Adrenal gland (tissue), 12 donors: ENCODE data around the gene ARHGEF37. TPM values are rescaled to one million over a fixed set of nuclear protein-coding genes. Genes with fewer than 3 reads are reported as not detected.

Experiments used
- DNase-seq, 7 donors: peaks; one replicate each; pipeline ENCODE4 v3.0.0-alpha.2; 2019 to 2020
- H3K27ac ChIP-seq, 5 donors: fragments of 200-600 bp; sonication (generic) in 4 of 5; 1 replicate in 3 of 5; 2 replicates in 2 of 5; pipeline versions ENCODE4 v1.5.1 to v1.8.0; 2016 to 2020; ENCODE audit warnings: mild to moderate bottlenecking in 1 of 5
- H3K27me3 ChIP-seq: fragments of 200-600 bp; 2 replicates; pipeline ENCODE4 v1.8.0; 2021
- H3K36me3 ChIP-seq, 2 donors: fragments of 200-600 bp; replicated peaks in 1 of 2; 1 replicate in 1 of 2; 2 replicates in 1 of 2; pipeline versions ENCODE4 v1.5.1 to v1.8.0; 2018 to 2022
- H3K4me1 ChIP-seq, 2 donors: fragments of 200-600 bp; replicated peaks in 1 of 2; 1 replicate in 1 of 2; 2 replicates in 1 of 2; pipeline versions ENCODE4 v1.5.1 to v1.8.0; 2018 to 2021
- H3K4me3 ChIP-seq, 4 donors: fragments of 200-600 bp; sonication (generic) in 3 of 4; one replicate each; pipeline ENCODE4 v1.5.1; 2016 to 2018
- H3K9me3 ChIP-seq, 3 donors: fragments of 200-600 bp; sonication (generic) in 1 of 3; replicated peaks in 1 of 3; 1 replicate in 2 of 3; 2 replicates in 1 of 3; pipeline versions ENCODE4 v1.5.1 to v1.8.0; 2016 to 2021
- CTCF ChIP-seq, 6 experiments: fragments of 450-650 bp in 4 of 6; fragments of 200-600 bp in 2 of 6; sonication (generic) in 1 of 6; IDR thresholded peaks; 1 replicate in 5 of 6; 2 replicates in 1 of 6; pipeline versions ENCODE4 v1.5.1 to v1.8.0; 2016 to 2021; ENCODE audit warnings: antibody characterized with exemption in 6 of 6, mild to moderate bottlenecking in 2 of 6, moderate library complexity in 1 of 6
- POLR2A ChIP-seq, 2 donors: fragments of 450-650 bp; IDR thresholded peaks; one replicate each; pipeline ENCODE4 v1.6.1; 2017; ENCODE audit warnings: antibody characterized with exemption in 2 of 2, mild to moderate bottlenecking in 2 of 2, moderate library complexity in 1 of 2
- WGBS, 4 donors: extraction: QIAGEN DNeasy Blood & Tissue Kit in 2 of 4; methylation state at CpG; one replicate each; pipeline versions ENCODE4 v1.1.5 to v1.1.7; 2013 to 2017; 5-methylcytosine and 5-hydroxymethylcytosine counted together
- intact Hi-C, 2 donors: fragments of 100-400 bp; cut with DNase I; formaldehyde crosslinking; loops; one replicate each; pipeline versions ENCODE4 v1.14.1 to v1.15.0; 2022 to 2023
- polyA plus RNA-seq, 3 donors: library from polyadenylated mRNA; stranded (reverse); fragments of 200-250 nt in 2 of 3; fragments of 350-450 nt in 1 of 3; fragmentation: Illumina TruSeq in 1 of 3; extraction: RNeasy Lipid Tissue Mini Kit (QIAGEN cat#74804) in 1 of 3; gene quantifications; one replicate each; pipeline ENCODE4 v1.2.3, GENCODE V29; 2013 to 2014
- total RNA-seq, 9 donors: library from RNA; depleted of rRNA in 4 of 9; stranded (reverse); fragments of >200 nt in 4 of 9; fragments of 120-200 nt in 1 of 9; fragmentation: NEBNext Ultra II Directional in 1 of 9; extraction: Animal tissue kit (Norgen Biotek cat#: 25700) in 1 of 9; gene quantifications; one replicate each; pipeline versions ENCODE4 v1.1.0 to v1.2.4, GENCODE V29; 2013 to 2023
- donor health status: healthy with polysubstance abuse.
- donor health status: Bipolar disorder and iron deficiency.
- donor health status: DM: yes; HTN: yes; CAD: no.
- donor health status: DM: no; HTN: no; CAD: no.
- donor health status: DM: no; HTN: no; CAD: no.
- donor health status: DM: yes; HTN: yes; CAD: no.

ARHGEF37 gene
- total and polyA plus RNA-seq, 12 donors: 0.83 to 8.4 (median 4.0) TPM

- no peak overlapping the region for H3K4me3 ChIP-seq
- intact Hi-C loops: loop anchor here in 1 of 2 donors (10.0 kb wide), 1 partner anchor 239 kb away; the partner anchor contains the start of gene IL17B
- no peak overlapping the region for H3K27ac ChIP-seq
- H3K36me3 ChIP-seq: peaks cover 0 to 3% of the 10 kb centered on the region in 2 donors
- no peaks in the 10 kb centered on the region for H3K9me3 ChIP-seq
- H3K27me3 ChIP-seq: no peaks in the 10 kb centered on the region
- DNase-seq: no peak
- 94 to 96% (median 95%) methylated on average over 8 of the region's 8 CpGs for WGBS, 4 donors
- H3K4me1 ChIP-seq: no peaks in the 10 kb centered on the region
- TF ChIP-seq POLR2A (IDR thresholded peaks at IDR 0.05) (no peak), CTCF (IDR thresholded peaks at IDR 0.05) (no peak)
Observed at GRCh38 chr5:149614034-149614907, 33.0 kb downstream of the ARHGEF37 start.

GRCh38 chr5:149615976-149616375, 34.7 kb downstream of the ARHGEF37 start:
- WGBS, 4 donors: 66 to 70% (median 68%) methylated on average over 5 of the region's 5 CpGs
- Histone ChIP-seq H3K4me1 (no peaks in the 10 kb centered on the region), H3K9me3 (no peaks in the 10 kb centered on the region), H3K36me3 (no peaks in the 10 kb centered on the region), H3K27me3 (no peaks in the 10 kb centered on the region), H3K4me3 (no peak overlapping the region), H3K27ac (no peak overlapping the region)
- no peak for DNase-seq
- intact Hi-C loops: loop anchor here (5.0 to 10.0 kb wide), 2 partner anchors 174 to 241 kb away; partner anchors contain the start of gene IL17B (in 1 of the 2)
- no peak for TF ChIP-seq CTCF (IDR thresholded peaks at IDR 0.05)
- TF ChIP-seq POLR2A (IDR thresholded peaks at IDR 0.05): no peak

GRCh38 chr5:149616727-149617285, 35.5 kb downstream of the ARHGEF37 start:
- no peaks in the 10 kb centered on the region for H3K27me3 ChIP-seq
- no peak overlapping the region for H3K27ac ChIP-seq
- TF ChIP-seq POLR2A (IDR thresholded peaks at IDR 0.05): no peak
- no peak for TF ChIP-seq CTCF (IDR thresholded peaks at IDR 0.05)
- DNase-seq: no peak
- H3K36me3 ChIP-seq: no peaks in the 10 kb centered on the region
- no peaks in the 10 kb centered on the region for H3K9me3 ChIP-seq
- 80 to 93% (median 89%) methylated on average over 3 of the region's 3 CpGs for WGBS, 4 donors
- H3K4me3 ChIP-seq: no peak overlapping the region
- intact Hi-C loops: loop anchor here (5.0 to 10.0 kb wide), 2 partner anchors 175 to 242 kb away; partner anchors contain the start of gene IL17B (in 1 of the 2)
- no peaks in the 10 kb centered on the region for H3K4me1 ChIP-seq

- intact Hi-C loops: loop anchor here (5.0 to 10.0 kb wide), 2 partner anchors 176 to 243 kb away; partner anchors contain the start of gene IL17B (in 1 of the 2)
- Histone ChIP-seq H3K27me3 (no peaks in the 10 kb centered on the region), H3K4me3 (no peak overlapping the region), H3K9me3 (no peaks in the 10 kb centered on the region), H3K4me1 (no peaks in the 10 kb centered on the region), H3K27ac (no peak overlapping the region), H3K36me3 (no peaks in the 10 kb centered on the region)
- TF ChIP-seq POLR2A (IDR thresholded peaks at IDR 0.05) (no peak), CTCF (IDR thresholded peaks at IDR 0.05) (no peak)
- WGBS, 4 donors: 87 to 98% (median 94%) methylated on average over 3 to 12 of the region's 12 CpGs
- DNase-seq: no peak
Observed at GRCh38 chr5:149617760-149618306, 36.5 kb downstream of the ARHGEF37 start.
